SK-N-MC (cell line): ENCODE measurements around the gene MSI1.

Experiments
- EZH2 ChIP-seq: fragments of 200-600 bp; sonication (generic); IDR thresholded peaks from one replicate; pipeline ENCODE4 v1.6.1; 2017; ENCODE audit warnings: antibody characterized with exemption
- POLR2AphosphoS5 ChIP-seq: IDR thresholded peaks from 2 replicates; pipeline ENCODE4 v1.6.1; 2012; ENCODE audit warnings: mild to moderate bottlenecking, low read depth, low read length, borderline replicate concordance

- TF ChIP-seq POLR2AphosphoS5 (no peak), EZH2 (no peak)
These were observed 22.9 kb downstream of the MSI1 start for GRCh38 chr12:120346031-120346430.
